ENCODE data around the gene MGARP. TPM values are rescaled to one million over a fixed set of nuclear protein-coding genes. Genes with fewer than 3 reads are reported as not detected.

Gene MGARP
- total and polyA plus RNA-seq, 9 of the 15 experiments (the other 6 are each of a cell fraction or from before 2014, with no cell fraction given): 0.11 to 0.45 (median 0.23) TPM; not detected in 4

- TF ChIP-seq ARNT (IDR thresholded peaks at IDR 0.05): no peak
- TF ChIP-seq ELF4 (CRISPR knock-in tag; IDR thresholded peaks at IDR 0.05): peak; percentile 24; the same call in 1 of the 2 replicates
- TF ChIP-seq ZNF764 (CRISPR knock-in tag; IDR thresholded peaks at IDR 0.05; ENCODE audit: low read depth): no peak
- TF ChIP-seq PCBP2 (IDR thresholded peaks at IDR 0.05; ENCODE audit: low read depth, low read length, poor library complexity, severe bottlenecking): no peak
- TF ChIP-seq TCF15 (CRISPR knock-in tag; IDR thresholded peaks at IDR 0.05): no peak
- no peak for TF ChIP-seq TAF7 (tag; IDR thresholded peaks at IDR 0.05)
- TF ChIP-seq ATF7 (IDR thresholded peaks at IDR 0.05): no peak
- no peak for TF ChIP-seq TRIM28 (IDR thresholded peaks at IDR 0.05)
- TF ChIP-seq ZNF212 (CRISPR knock-in tag; IDR thresholded peaks at IDR 0.05): no peak
- TF ChIP-seq SMC3 (conservative IDR thresholded peaks at IDR 0.05; ENCODE audit: insufficient read depth, low read depth, low read length): 0 out of 2 replicates have a peak, but pooled peaks have one; percentile 23
- 0 out of 2 replicates have a peak, but pooled peaks have one; percentile 7 for TF ChIP-seq SPI1 (IDR thresholded peaks at IDR 0.05; ENCODE audit: borderline replicate concordance, low read depth, low read length)
- no peak for TF ChIP-seq SNRNP70 (optimal IDR thresholded peaks at IDR 0.05; ENCODE audit: low read depth, low read length)
- peak; percentile 87 for TF ChIP-seq REST (IDR thresholded peaks at IDR 0.05; ENCODE audit: borderline replicate concordance)
- TF ChIP-seq REST (CRISPR knock-in tag; IDR thresholded peaks at IDR 0.05; ENCODE audit: low read depth): no peak
- TF ChIP-seq PML (IDR thresholded peaks at IDR 0.05; ENCODE audit: low read length): no peak
- TF ChIP-seq MTA3 (IDR thresholded peaks at IDR 0.05; ENCODE audit: borderline replicate concordance): no peak
- no peak for TF ChIP-seq ZNF639 (CRISPR knock-in tag; conservative IDR thresholded peaks at IDR 0.05 in 1 of 2, IDR thresholded peaks at IDR 0.05 in 1 of 2)
- no peak for TF ChIP-seq CHD1 (IDR thresholded peaks at IDR 0.05; ENCODE audit: low read length)
- no peak for TF ChIP-seq ILK (tag; IDR thresholded peaks at IDR 0.05; ENCODE audit: borderline replicate concordance, low read depth)
- TF ChIP-seq HDAC3 (IDR thresholded peaks at IDR 0.05; ENCODE audit: borderline replicate concordance, partially characterized antibody): no peak
Measured at GRCh38 chr4:139227729-139228404, 52.2 kb downstream of the MGARP start (continued).

All from K562 (cell line).